Activated CD4-positive, alpha-beta memory T cell treated with anti-CD3 and anti-CD28 coated beads, Interleukin-2, amount 10 ng/mL, durations not matched to agents 7 days and 5 days (primary cell): ENCODE measurements around the gene ASCL2. TPM values are rescaled to one million over a fixed set of nuclear protein-coding genes. Genes with fewer than 3 reads are reported as not detected.
A peak's percentile ranks its signal among the peaks of the same experiment; 100 is the strongest.

Experiments used
- CTCF ChIA-PET: fragments of 350-600 bp; sonication (Branson Sonifier 250); formaldehyde crosslinking; loops from one replicate; lab custom pipeline; 2021; ENCODE audit warnings: antibody characterized with exemption, inconsistent platforms; lab: Charles Lee
- POLR2A ChIA-PET: fragments of 350-600 bp; sonication (Branson Sonifier 250); formaldehyde crosslinking; loops from one replicate; lab custom pipeline; 2021; ENCODE audit warnings: antibody characterized with exemption; lab: Charles Lee
- DNase-seq: peaks from one replicate; pipeline ENCODE4 v3.0.0-alpha.2; 2020
- H3K27ac Mint-ChIP-seq: one replicate; pipeline ENCODE4 v1.8.0; 2021; ENCODE audit warnings: mild to moderate bottlenecking, mixed read lengths
- H3K27me3 Mint-ChIP-seq: one replicate; pipeline ENCODE4 v1.8.0; 2021; ENCODE audit warnings: mixed read lengths
- H3K36me3 Mint-ChIP-seq: one replicate; pipeline ENCODE4 v1.8.0; 2021; ENCODE audit warnings: low read depth, mixed read lengths
- H3K4me1 Mint-ChIP-seq: one replicate; pipeline ENCODE4 v1.8.0; 2021; ENCODE audit warnings: mixed read lengths
- H3K4me3 Mint-ChIP-seq: one replicate; pipeline ENCODE4 v1.8.0; 2021; ENCODE audit warnings: mild to moderate bottlenecking, mixed read lengths
- H3K9me3 Mint-ChIP-seq: one replicate; pipeline ENCODE4 v1.8.0; 2021; ENCODE audit warnings: mixed read lengths
- total RNA-seq, 2 experiments: library from RNA; stranded (reverse); gene quantifications; one replicate each; pipeline ENCODE4 v1.2.3, GENCODE V29; 2021

ASCL2 gene
- total RNA-seq, 2 experiments from 2014 or later, result 0.35 to 0.68 TPM

DNA sequence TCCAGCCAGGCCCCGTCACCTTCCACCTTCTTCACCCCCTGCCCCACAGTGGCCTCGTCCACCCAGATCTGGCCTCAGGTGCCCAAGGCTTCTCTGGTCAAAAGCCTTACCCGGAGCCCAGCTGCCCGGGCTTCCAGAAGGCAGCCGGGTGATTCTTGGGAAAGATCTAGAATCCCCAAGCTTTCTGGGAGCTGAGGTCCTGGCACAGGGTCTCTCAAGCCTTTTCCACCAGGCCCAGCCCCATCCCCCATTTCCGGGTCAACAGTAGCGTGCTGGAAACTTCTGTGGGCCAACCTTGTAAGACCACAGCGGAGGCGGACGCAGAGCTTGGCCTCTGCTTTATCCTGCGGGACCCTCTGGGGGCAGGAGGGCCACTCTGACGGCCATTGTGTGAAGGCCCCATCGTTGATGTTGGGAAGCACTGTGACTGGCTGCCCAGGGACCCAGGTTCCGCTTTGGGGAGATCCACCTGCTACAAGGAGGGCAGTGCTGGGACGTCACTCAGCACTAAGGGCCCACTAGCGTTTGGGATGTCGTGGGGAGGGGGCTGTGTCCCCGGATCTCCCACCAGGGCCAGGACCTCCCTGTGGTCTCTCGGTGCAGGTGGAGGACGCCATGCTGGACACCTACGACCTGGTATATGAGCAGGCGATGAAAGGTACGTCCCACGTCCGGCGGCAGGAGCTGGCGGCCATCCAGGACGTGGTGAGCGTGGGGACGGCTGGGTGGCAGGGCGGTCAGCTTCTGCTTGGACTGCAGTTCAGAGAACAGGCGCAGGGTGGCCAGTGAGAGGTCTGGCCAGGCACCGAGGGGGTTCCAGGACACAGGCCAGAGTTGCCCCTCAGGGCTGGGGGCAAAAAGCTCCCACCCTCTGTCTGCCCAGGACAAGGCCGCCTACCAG lies 42.9 kb upstream of the ASCL2 start:
- no peaks in the 10 kb centered on the region for H3K27me3 Mint-ChIP-seq
- no peak overlapping the region for H3K4me3 Mint-ChIP-seq
- ChIA-PET POLR2A (no interaction called here), CTCF (no interaction called here)
- no peak overlapping the region for H3K27ac Mint-ChIP-seq
- DNase-seq, result no peak
- no peaks in the 10 kb centered on the region for H3K9me3 Mint-ChIP-seq
- no peaks in the 10 kb centered on the region for H3K4me1 Mint-ChIP-seq
- H3K36me3 Mint-ChIP-seq, result no peaks in the 10 kb centered on the region

DNA sequence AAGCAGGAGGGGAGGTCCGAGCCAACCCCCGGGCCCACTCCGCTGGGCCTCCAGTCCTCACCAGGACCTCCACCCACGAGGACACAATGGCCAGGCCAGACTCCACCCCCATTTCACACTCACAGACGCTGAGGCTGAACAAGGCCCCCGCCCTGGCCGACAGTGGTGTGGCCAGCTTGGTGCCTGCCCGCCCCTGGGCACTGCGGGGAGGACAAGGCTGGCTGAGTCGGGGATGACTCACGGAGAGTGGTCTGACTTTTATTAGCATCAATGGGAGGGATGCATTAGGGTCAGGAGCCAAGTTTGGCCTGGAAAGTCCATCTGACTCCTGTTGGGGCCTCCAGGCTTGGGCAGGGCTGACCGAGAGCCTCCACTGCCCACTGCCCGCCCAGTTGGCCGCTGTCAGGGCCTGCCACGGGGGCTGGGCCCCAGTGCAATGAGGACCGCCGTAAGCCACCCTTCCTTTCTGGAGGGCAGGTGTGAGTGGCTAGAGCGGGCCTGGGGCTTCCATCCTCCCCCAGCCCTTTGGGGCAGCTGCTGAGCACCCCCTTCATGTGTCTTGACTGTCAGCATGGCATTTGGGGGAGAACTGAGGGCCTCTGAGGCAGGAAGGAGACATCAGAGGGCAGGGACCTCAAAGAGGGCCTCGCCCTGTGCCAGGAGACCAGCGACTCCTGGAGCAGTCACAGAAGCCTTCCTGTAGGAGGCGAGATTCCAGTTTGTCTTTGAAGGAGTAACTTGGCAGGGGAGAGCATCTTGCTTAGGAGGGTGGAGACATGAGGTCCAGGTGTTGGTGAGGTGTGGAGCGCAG lies 42.0 kb upstream of the ASCL2 start:
- H3K36me3 Mint-ChIP-seq, result no peaks in the 10 kb centered on the region
- peaks cover 2% of the 10 kb centered on the region for H3K4me1 Mint-ChIP-seq
- POLR2A ChIA-PET, result interaction anchor here (1.7 to 2.9 kb wide), 2 partner anchors 9 to 12 kb away, joined by 4 to 21 read pairs; partner anchors contain the start of genes C11orf21 and TSPAN32
- no peak overlapping the region for H3K27ac Mint-ChIP-seq
- no peaks in the 10 kb centered on the region for H3K27me3 Mint-ChIP-seq
- H3K9me3 Mint-ChIP-seq, result no peaks in the 10 kb centered on the region
- CTCF ChIA-PET, result no interaction called here
- no peak overlapping the region for H3K4me3 Mint-ChIP-seq
- DNase-seq, result no peak

DNA sequence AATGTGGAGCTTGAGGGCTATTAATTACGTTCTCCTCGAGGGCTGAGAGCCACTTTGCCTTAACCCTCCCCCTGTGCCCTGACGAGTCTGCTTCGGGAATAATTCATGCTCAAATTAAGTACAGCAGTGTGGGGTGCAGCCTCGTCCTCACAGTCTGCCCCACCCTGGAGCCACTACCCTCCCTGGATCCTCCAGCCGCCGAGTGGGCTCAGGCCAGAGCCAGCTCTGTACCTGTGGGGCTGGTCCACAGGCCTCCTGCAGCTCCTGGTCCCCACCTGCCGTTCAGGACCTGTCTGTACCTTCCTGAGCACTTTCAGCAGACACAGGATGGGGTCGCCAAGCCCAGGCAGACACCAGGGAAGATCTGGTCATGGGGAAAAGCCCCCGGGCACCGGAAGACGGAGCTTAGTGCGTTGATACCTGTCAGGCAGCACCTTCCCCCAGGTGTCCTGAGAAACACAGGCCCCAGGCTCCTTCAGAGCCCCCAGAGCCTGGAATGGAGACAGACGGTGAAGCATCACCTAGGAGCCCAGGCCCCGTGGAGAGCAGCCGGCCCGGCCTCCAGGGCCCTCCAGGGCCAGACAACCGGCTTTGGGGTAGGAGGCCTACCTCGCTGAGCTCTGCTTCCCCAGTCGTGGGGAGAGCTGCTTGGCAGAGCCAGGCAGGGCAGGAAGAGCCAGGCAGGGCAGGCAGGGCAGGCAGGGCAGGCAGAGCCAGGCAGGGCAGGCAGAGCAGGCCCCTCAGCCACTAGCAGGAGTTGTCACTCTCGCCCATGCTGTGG lies 41.2 kb upstream of the ASCL2 start:
- Mint-ChIP-seq H3K4me3 (no peak overlapping the region), H3K36me3 (no peaks in the 10 kb centered on the region), H3K4me1 (peaks cover 2% of the 10 kb centered on the region), H3K27ac (no peak overlapping the region), H3K27me3 (no peaks in the 10 kb centered on the region), H3K9me3 (no peaks in the 10 kb centered on the region)
- POLR2A ChIA-PET, result interaction anchor here (1.7 to 2.9 kb wide), 2 partner anchors 10 to 11 kb away, joined by 4 to 21 read pairs; partner anchors contain the start of genes C11orf21 and TSPAN32
- no peak for DNase-seq
- CTCF ChIA-PET, result interaction anchor here (0.8 kb wide), 1 partner anchor 9 kb away, joined by 3 read pairs; the partner anchor contains the start of genes C11orf21 and TSPAN32

DNA sequence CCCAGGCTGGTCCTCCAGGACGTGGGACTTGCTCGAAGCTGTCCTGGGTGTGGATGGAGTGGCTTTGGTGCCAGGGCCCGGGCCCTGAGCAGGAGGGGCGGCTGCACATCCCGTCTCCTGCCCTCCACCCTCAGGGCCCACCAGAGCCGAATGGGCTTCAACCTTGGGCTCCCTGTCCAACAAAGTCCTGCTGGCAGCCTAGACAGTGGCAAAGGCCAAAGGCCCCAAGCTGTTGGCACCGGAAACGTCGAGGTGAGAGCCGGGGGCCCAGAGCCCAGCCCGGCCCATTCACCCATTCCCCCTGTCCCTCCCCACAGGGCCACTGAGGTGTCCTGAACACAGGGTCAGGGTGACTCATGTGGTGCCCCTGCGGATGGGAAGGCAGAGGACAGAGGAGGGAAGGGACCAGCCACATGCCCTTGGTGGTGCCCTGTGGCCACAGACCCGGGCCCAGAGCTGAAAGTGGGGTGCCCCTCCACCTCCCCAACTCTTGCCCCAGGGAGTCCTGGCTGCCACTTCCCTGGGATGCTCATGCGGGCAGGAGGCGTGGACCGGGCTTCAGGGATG lies 40.5 kb upstream of the ASCL2 start:
- Mint-ChIP-seq H3K27me3 (no peaks in the 10 kb centered on the region), H3K36me3 (no peaks in the 10 kb centered on the region), H3K27ac (no peak overlapping the region), H3K4me3 (no peak overlapping the region), H3K4me1 (peaks cover 9% of the 10 kb centered on the region), H3K9me3 (no peaks in the 10 kb centered on the region)
- ChIA-PET POLR2A (interaction anchor here (1.7 to 2.9 kb wide), 2 partner anchors 10 kb away, joined by 4 to 21 read pairs; partner anchors contain the start of genes C11orf21 and TSPAN32), CTCF (interaction anchor here (0.8 kb wide), 1 partner anchor 9 kb away, joined by 3 read pairs; the partner anchor contains the start of genes C11orf21 and TSPAN32)
- DNase-seq, result no peak

DNA sequence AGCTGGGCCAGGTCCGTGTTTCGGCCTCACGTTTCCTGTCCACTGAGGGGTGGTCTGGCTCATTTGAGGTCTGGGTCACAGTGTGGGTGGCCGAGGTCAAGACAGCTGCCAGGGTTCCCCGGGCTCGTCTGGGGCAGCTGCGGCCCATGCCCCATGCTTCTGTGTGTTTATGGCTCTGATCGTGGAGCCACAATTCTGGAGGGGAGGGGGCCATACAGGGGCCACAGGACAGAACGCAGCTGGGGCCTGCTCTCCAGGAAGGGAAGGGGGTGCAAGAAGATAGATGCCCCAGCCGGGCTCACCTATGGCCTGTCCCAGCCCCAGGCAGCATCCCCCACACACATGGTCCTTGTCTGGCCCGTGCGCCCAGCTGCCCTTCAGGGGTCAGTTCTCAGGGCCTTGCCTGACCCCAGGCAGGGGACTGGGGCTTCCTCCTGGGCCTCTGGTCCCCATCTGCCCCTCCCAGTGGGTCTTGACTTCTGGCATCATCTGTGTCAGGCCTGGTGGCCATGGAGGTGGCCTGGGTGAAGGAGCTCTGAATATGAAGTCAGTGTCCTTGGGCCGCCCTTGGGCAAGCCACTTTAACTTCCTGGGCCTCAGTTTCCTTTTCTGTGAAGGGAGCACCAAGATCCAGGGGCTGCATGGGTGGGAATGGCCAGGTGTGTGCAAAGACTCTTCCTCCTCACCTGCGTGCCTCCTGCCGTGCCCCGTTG lies 39.8 kb upstream of the ASCL2 start:
- no peaks in the 10 kb centered on the region for H3K9me3 Mint-ChIP-seq
- ChIA-PET CTCF (no interaction called here), POLR2A (interaction anchor here (2.9 kb wide), 1 partner anchor 10 kb away, joined by 21 read pairs; the partner anchor contains the start of genes C11orf21 and TSPAN32)
- H3K36me3 Mint-ChIP-seq, result no peaks in the 10 kb centered on the region
- peaks cover 16% of the 10 kb centered on the region for H3K4me1 Mint-ChIP-seq
- no peak overlapping the region for H3K4me3 Mint-ChIP-seq
- DNase-seq, result no peak
- no peak overlapping the region for H3K27ac Mint-ChIP-seq
- H3K27me3 Mint-ChIP-seq, result no peaks in the 10 kb centered on the region

DNA sequence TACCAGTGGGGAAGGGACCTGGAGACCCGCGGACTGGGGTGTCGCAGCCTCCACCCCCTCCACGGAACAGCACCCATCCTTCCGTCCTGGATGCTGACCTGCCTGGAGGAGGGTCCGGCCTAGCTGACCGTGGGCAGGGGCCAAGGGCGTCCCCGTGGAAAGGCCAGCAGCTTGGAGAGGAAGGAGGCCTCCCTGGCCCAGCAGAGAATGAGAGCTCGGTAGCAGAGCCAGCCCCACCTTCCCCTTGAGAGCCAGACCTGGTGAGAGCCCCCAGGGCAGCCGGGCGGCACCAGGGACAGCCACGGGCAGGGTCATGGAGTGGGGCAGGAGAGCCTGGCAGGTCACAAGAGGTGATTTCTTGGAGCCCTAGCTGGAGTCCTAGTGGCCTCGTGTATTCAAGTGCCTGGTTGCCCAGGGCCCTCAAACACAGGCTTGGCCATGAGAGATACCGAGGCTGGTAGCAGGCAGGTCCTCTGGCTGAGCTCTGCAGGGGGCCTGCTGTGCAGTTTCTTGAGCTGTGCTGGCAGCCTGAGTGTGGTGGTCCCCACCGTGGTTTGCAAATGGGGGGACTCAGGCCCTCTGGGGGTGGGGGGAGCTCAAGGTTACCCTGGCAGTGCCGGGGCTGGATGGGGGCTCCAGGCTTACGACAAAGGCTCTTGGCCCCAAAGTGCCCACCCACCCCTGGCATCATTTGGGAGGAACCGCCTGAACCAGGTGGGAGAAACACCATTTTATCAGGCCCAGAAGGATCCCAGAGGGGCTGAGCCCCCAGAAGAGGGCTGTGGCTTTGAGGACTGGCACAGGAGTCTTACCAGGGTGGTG lies 39.1 kb upstream of the ASCL2 start:
- ChIA-PET POLR2A (interaction anchor here (0.9 to 2.9 kb wide), 2 partner anchors 9 to 68 kb away, joined by 3 to 21 read pairs; partner anchors contain the start of genes C11orf21, CD81 and TSPAN32), CTCF (no interaction called here)
- no peak for DNase-seq
- Mint-ChIP-seq H3K4me3 (no peak overlapping the region), H3K36me3 (no peaks in the 10 kb centered on the region), H3K27ac (no peak overlapping the region), H3K4me1 (peaks cover 21% of the 10 kb centered on the region), H3K9me3 (no peaks in the 10 kb centered on the region), H3K27me3 (no peaks in the 10 kb centered on the region)

DNA sequence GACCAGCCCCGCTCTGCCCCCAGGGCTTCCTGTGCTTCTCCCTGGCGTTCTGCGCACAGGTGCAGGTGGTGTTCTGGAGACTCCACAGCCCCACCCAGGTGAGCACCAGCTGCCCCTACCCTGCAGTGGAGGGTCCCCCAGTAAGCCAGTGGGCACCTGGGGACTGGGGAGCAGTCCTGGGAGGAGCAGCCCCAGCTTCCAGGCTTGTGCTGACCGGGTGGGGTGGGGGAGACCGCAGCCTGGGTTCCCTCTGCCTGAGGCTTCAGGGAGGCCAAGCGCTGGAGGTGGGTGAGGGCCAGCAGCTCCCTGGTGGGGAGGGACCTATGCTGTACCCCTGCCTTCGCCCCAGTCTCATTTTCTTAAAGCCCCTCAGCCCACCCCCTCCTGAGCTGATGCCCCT lies 38.3 kb upstream of the ASCL2 start:
- POLR2A ChIA-PET, result interaction anchor here (0.9 kb wide), 1 partner anchor 68 kb away, joined by 3 read pairs; the partner anchor contains the start of gene CD81

DNA sequence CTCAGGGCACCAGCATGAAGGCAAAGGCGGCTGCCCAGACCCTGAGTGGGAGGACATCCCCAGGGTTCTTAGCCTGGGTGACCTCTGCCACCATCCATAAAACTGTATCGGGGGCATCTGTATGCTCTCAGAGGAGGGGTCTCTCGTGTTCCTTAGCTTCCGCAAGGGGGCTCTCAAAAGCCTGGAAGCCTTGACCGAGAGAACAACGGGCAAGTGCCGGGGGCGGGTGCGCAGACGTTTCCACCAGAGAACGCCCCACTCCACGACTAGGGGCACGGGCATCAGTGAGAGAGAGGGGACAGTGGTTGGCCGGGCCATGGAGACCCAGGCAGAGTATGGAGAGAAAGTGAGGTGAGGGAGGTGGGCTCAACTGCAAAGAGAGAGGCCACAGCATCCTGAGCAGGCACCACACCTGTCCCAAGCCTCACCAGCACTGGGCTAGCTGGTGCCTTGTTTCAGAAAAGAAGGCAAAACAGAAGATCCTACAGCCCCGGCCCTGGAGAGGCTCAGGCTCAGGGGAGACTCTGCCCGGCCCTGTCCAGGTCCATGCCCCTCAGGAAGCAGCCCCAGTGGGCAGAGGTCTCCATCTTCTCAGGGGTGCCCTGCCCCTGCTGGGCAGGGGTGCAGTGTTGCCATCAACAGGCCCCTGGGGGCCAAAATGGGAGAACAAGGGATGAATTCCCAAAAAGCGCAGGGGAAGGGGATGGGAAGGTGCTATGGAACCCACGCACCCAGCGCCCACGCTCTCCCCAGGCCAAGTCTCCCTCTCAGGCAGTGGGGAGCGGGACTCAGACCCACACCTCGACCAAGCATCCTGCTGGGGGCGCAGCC lies 37.3 kb upstream of the ASCL2 start:
- no peak overlapping the region for H3K4me3 Mint-ChIP-seq
- H3K27ac Mint-ChIP-seq, result peak overlapping the region; percentile 61
- peaks cover under 1% of the 10 kb centered on the region for H3K36me3 Mint-ChIP-seq
- no peak for DNase-seq
- peaks cover 34% of the 10 kb centered on the region for H3K4me1 Mint-ChIP-seq
- POLR2A ChIA-PET, result interaction anchor here (3.5 to 6.8 kb wide), 2 partner anchors 70 to 112 kb away, joined by 21 to 34 read pairs; partner anchors contain the start of gene CD81
- H3K9me3 Mint-ChIP-seq, result no peaks in the 10 kb centered on the region
- no peaks in the 10 kb centered on the region for H3K27me3 Mint-ChIP-seq
- CTCF ChIA-PET, result interaction anchor here (1.0 to 6.1 kb wide), 3 partner anchors 112 to 225 kb away, joined by 3 to 201 read pairs (median 4); no protein-coding TSS in a partner anchor

More for the DNA sequence above, 38.3 kb upstream of the ASCL2 start:
- H3K27me3 Mint-ChIP-seq, result no peaks in the 10 kb centered on the region
- H3K4me1 Mint-ChIP-seq, result peaks cover 25% of the 10 kb centered on the region
- no peak overlapping the region for H3K27ac Mint-ChIP-seq
- CTCF ChIA-PET, result no interaction called here
- H3K36me3 Mint-ChIP-seq, result no peaks in the 10 kb centered on the region
- H3K9me3 Mint-ChIP-seq, result no peaks in the 10 kb centered on the region
- H3K4me3 Mint-ChIP-seq, result no peak overlapping the region
- DNase-seq, result no peak

DNA sequence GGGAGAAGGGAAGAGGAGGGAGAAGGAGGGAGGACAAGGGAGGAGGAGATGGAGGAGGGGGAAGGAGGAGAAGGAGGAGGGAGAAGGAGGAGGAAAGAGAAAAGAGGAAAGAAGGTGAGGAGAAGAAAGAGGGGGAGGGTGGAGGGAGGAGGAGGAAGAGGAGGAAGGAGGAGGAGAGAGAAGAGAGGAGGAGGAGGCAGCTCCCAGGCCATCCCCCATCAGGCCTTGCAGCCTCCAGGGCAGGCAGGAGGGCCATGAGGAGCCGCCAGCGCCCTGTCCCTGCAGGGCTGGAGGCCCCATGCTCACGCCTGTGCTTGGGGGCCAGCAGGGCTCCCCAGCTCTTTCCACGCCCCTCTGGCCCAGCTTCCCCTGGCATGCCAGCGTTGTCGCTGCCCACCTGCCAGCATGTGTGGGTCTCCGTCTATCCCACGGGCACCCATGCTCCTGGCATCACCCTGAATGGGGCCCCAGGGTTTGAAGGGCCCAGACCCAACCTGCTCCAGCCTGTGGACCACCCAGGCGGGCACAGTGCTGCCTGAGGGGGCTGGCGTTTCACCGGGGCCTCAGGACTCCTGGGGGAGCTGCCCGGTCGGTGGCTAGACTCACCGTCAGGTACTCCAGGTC lies 36.6 kb upstream of the ASCL2 start:
- POLR2A ChIA-PET, result interaction anchor here (0.7 to 6.8 kb wide), 4 partner anchors 18 to 113 kb away, joined by 3 to 34 read pairs (median 12); partner anchors contain the start of gene CD81
- H3K27me3 Mint-ChIP-seq, result no peaks in the 10 kb centered on the region
- no peaks in the 10 kb centered on the region for H3K9me3 Mint-ChIP-seq
- peaks cover 4% of the 10 kb centered on the region for H3K36me3 Mint-ChIP-seq
- CTCF ChIA-PET, result interaction anchor here (1.0 to 6.1 kb wide), 6 partner anchors 94 to 226 kb away, joined by 3 to 201 read pairs (median 12); partner anchors contain the start of gene TSSC4
- DNase-seq, result no peak
- no peak overlapping the region for H3K27ac Mint-ChIP-seq
- H3K4me1 Mint-ChIP-seq, result peaks cover 36% of the 10 kb centered on the region
- no peak overlapping the region for H3K4me3 Mint-ChIP-seq
